ENCODE data around the gene UCK2. TPM values are rescaled to one million over a fixed set of nuclear protein-coding genes. Genes with fewer than 3 reads are reported as not detected.

UCK2 gene
- total and polyA plus RNA-seq, 2 experiments from 2014 or later: 101 to 149 TPM

DNA sequence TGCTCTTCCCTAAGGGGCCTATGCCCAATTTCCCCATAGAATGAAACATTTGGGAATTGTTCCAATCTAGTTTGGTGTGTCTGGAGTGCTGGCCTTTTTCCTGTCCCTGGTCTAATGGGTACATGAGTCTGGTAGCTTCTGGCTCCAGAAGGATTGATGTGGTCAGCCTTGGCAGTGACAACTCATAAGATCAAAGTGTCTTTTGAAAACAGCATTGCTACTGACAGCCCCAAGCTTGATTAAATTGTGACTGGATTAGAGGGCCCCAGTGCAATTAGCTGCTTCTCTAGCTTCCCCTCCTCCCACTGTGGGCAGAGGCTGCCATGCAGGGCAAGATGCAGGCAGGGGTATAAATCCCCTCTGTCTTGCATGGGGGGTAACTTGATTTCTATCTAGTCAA lies 130.9 kb downstream of the UCK2 start:
- no peaks in the 10 kb centered on the region for H3K4me1 ChIP-seq (ENCODE audit: insufficient read depth)
- no peaks in the 10 kb centered on the region for H3F3A ChIP-seq (replicated peaks; ENCODE audit: low read depth)
- H3K4me3 ChIP-seq: no peak overlapping the region
- DNase-seq (ENCODE audit: low spot score): no peak
- no peaks in the 10 kb centered on the region for H3K27me3 Mint-ChIP-seq (ENCODE audit: insufficient read depth, low read depth, poor library complexity)
- TF ChIP-seq, protein P1, sequence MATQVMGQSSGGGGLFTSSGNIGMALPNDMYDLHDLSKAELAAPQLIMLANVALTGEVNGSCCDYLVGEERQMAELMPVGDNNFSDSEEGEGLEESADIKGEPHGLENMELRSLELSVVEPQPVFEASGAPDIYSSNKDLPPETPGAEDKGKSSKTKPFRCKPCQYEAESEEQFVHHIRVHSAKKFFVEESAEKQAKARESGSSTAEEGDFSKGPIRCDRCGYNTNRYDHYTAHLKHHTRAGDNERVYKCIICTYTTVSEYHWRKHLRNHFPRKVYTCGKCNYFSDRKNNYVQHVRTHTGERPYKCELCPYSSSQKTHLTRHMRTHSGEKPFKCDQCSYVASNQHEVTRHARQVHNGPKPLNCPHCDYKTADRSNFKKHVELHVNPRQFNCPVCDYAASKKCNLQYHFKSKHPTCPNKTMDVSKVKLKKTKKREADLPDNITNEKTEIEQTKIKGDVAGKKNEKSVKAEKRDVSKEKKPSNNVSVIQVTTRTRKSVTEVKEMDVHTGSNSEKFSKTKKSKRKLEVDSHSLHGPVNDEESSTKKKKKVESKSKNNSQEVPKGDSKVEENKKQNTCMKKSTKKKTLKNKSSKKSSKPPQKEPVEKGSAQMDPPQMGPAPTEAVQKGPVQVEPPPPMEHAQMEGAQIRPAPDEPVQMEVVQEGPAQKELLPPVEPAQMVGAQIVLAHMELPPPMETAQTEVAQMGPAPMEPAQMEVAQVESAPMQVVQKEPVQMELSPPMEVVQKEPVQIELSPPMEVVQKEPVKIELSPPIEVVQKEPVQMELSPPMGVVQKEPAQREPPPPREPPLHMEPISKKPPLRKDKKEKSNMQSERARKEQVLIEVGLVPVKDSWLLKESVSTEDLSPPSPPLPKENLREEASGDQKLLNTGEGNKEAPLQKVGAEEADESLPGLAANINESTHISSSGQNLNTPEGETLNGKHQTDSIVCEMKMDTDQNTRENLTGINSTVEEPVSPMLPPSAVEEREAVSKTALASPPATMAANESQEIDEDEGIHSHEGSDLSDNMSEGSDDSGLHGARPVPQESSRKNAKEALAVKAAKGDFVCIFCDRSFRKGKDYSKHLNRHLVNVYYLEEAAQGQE (IDR thresholded peaks at IDR 0.05; ENCODE audit: unreplicated experiment): no peak
- no peak for TF ChIP-seq ZNF331 (CRISPR knock-in tag; IDR thresholded peaks at IDR 0.05; ENCODE audit: low read depth)
- TF ChIP-seq EZH2phosphoT487 (IDR thresholded peaks at IDR 0.05; ENCODE audit: unreplicated experiment): no peak
- no peak for TF ChIP-seq CREB1 (CRISPR knock-in tag; IDR thresholded peaks at IDR 0.05; ENCODE audit: low read depth)
- TF ChIP-seq JUNB (IDR thresholded peaks at IDR 0.05; ENCODE audit: unreplicated experiment): no peak
- TF ChIP-seq STAT1 (IDR thresholded peaks at IDR 0.05; ENCODE audit: unreplicated experiment): no peak
- TF ChIP-seq, protein P2, sequence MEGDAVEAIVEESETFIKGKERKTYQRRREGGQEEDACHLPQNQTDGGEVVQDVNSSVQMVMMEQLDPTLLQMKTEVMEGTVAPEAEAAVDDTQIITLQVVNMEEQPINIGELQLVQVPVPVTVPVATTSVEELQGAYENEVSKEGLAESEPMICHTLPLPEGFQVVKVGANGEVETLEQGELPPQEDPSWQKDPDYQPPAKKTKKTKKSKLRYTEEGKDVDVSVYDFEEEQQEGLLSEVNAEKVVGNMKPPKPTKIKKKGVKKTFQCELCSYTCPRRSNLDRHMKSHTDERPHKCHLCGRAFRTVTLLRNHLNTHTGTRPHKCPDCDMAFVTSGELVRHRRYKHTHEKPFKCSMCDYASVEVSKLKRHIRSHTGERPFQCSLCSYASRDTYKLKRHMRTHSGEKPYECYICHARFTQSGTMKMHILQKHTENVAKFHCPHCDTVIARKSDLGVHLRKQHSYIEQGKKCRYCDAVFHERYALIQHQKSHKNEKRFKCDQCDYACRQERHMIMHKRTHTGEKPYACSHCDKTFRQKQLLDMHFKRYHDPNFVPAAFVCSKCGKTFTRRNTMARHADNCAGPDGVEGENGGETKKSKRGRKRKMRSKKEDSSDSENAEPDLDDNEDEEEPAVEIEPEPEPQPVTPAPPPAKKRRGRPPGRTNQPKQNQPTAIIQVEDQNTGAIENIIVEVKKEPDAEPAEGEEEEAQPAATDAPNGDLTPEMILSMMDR (conservative IDR thresholded peaks at IDR 0.05; ENCODE audit: low read depth in 2 of 2): no peak
- TF ChIP-seq ZNF114 (CRISPR knock-in tag; IDR thresholded peaks at IDR 0.05): no peak
- TF ChIP-seq NANOG (IDR thresholded peaks at IDR 0.05; ENCODE audit: borderline replicate concordance): no peak
- TF ChIP-seq POLR2AphosphoS5 (IDR thresholded peaks at IDR 0.05; ENCODE audit: low read depth): no peak
- TF ChIP-seq, protein P3, sequence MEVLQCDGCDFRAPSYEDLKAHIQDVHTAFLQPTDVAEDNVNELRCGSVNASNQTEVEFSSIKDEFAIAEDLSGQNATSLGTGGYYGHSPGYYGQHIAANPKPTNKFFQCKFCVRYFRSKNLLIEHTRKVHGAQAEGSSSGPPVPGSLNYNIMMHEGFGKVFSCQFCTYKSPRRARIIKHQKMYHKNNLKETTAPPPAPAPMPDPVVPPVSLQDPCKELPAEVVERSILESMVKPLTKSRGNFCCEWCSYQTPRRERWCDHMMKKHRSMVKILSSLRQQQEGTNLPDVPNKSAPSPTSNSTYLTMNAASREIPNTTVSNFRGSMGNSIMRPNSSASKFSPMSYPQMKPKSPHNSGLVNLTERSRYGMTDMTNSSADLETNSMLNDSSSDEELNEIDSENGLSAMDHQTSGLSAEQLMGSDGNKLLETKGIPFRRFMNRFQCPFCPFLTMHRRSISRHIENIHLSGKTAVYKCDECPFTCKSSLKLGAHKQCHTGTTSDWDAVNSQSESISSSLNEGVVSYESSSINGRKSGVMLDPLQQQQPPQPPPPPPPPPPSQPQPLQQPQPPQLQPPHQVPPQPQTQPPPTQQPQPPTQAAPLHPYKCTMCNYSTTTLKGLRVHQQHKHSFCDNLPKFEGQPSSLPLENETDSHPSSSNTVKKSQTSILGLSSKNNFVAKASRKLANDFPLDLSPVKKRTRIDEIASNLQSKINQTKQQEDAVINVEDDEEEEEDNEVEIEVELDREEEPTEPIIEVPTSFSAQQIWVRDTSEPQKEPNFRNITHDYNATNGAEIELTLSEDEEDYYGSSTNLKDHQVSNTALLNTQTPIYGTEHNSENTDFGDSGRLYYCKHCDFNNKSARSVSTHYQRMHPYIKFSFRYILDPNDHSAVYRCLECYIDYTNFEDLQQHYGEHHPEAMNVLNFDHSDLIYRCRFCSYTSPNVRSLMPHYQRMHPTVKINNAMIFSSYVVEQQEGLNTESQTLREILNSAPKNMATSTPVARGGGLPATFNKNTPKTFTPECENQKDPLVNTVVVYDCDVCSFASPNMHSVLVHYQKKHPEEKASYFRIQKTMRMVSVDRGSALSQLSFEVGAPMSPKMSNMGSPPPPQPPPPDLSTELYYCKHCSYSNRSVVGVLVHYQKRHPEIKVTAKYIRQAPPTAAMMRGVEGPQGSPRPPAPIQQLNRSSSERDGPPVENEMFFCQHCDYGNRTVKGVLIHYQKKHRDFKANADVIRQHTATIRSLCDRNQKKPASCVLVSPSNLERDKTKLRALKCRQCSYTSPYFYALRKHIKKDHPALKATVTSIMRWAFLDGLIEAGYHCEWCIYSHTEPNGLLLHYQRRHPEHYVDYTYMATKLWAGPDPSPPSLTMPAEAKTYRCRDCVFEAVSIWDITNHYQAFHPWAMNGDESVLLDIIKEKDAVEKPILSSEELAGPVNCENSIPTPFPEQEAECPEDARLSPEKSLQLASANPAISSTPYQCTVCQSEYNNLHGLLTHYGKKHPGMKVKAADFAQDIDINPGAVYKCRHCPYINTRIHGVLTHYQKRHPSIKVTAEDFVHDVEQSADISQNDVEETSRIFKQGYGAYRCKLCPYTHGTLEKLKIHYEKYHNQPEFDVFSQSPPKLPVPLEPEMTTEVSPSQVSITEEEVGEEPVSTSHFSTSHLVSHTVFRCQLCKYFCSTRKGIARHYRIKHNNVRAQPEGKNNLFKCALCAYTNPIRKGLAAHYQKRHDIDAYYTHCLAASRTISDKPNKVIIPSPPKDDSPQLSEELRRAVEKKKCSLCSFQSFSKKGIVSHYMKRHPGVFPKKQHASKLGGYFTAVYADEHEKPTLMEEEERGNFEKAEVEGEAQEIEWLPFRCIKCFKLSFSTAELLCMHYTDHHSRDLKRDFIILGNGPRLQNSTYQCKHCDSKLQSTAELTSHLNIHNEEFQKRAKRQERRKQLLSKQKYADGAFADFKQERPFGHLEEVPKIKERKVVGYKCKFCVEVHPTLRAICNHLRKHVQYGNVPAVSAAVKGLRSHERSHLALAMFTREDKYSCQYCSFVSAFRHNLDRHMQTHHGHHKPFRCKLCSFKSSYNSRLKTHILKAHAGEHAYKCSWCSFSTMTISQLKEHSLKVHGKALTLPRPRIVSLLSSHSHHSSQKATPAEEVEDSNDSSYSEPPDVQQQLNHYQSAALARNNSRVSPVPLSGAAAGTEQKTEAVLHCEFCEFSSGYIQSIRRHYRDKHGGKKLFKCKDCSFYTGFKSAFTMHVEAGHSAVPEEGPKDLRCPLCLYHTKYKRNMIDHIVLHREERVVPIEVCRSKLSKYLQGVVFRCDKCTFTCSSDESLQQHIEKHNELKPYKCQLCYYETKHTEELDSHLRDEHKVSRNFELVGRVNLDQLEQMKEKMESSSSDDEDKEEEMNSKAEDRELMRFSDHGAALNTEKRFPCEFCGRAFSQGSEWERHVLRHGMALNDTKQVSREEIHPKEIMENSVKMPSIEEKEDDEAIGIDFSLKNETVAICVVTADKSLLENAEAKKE (CRISPR knock-in tag; IDR thresholded peaks at IDR 0.05): no peak
- TF ChIP-seq EZH2 (IDR thresholded peaks at IDR 0.05; ENCODE audit: low read depth, unreplicated experiment): no peak
- TF ChIP-seq, protein P4, sequence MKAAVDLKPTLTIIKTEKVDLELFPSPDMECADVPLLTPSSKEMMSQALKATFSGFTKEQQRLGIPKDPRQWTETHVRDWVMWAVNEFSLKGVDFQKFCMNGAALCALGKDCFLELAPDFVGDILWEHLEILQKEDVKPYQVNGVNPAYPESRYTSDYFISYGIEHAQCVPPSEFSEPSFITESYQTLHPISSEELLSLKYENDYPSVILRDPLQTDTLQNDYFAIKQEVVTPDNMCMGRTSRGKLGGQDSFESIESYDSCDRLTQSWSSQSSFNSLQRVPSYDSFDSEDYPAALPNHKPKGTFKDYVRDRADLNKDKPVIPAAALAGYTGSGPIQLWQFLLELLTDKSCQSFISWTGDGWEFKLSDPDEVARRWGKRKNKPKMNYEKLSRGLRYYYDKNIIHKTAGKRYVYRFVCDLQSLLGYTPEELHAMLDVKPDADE (IDR thresholded peaks at IDR 0.05): no peak
- no peak overlapping the region for H3K4me2 ChIP-seq
- H3K36me3 Mint-ChIP-seq (ENCODE audit: low read depth): no peaks in the 10 kb centered on the region
- H4K20me1 ChIP-seq (replicated peaks; ENCODE audit: insufficient read depth): no peaks in the 10 kb centered on the region
- no peak overlapping the region for H3K4me3 Mint-ChIP-seq
- no peaks in the 10 kb centered on the region for H3K9me3 Mint-ChIP-seq
- H3K79me2 ChIP-seq (replicated peaks; ENCODE audit: insufficient read depth): no peaks in the 10 kb centered on the region
- H3K27ac ChIP-seq (ENCODE audit: low read depth): no peak overlapping the region
- no peaks in the 10 kb centered on the region; the same call in 1 of the 2 replicates for H3K9me2 ChIP-seq (ENCODE audit: insufficient read depth)
- no peaks in the 10 kb centered on the region for H3K36me3 ChIP-seq (ENCODE audit: insufficient read depth)
- H3K27me3 ChIP-seq (ENCODE audit: insufficient read depth): no peaks in the 10 kb centered on the region
- no peak overlapping the region for H3K27ac Mint-ChIP-seq
- H3K4me1 Mint-ChIP-seq: no peaks in the 10 kb centered on the region
- no peak for ATAC-seq
- H2AFZ ChIP-seq: no peak overlapping the region
